Activated CD4-positive, CD25-positive, alpha-beta regulatory T cell treated with anti-CD3 and anti-CD28 coated beads, Interleukin-2, amount 50 U/mL, for 72 hours (primary cell): Measurements from ENCODE around the gene ZNF675.
"Not testable (repeated sequence)": the region's sequence is repeated elsewhere in the genome, so short reads cannot be mapped to it uniquely, and the experiment has no call there.

ENCODE experiments used
- DNase-seq: peaks from one replicate; pipeline ENCODE4 v3.0.0; 2021

Gene ZNF675

DNA sequence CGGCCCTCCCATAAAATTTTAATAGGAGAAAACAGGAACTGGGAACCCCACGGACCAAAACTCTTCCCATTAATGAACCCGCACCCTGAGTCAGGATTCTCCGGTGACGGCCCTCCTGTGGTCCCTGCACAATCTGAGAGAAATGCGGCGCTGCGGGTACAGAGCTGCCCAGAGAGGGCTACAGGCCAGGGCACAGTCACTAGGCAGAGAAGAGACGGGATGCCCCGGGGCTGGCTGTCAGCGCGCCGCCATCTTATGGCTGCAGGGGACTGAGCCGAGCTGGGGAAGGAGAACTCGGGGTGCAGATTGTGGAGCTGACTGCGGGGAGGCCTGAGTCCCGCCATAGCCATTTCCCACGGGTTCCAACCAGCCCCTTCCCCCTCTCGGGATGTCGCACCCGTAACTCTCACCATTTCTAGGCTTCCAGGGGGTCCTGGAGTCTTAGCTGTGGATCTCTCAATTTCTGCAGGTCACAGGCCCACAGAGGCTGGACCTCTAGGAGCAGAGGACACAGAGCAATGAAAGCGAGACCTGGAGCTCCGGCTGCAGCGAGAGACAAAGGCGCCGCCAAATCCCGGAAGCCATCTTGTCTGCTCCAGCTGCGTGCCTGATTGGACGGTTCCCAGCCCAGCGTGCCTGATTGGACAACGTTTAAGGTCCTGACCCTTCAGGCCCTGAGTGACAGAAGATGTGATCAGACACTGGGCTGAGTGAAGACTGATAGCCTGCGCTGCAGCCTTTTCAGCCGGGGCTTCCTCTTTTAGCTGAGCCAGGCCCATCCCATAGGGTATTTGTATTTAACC lies at the start of gene ZNF675:
TSS of gene ZNF675 (minus strand) at position 592 of the 803 bp plus-strand sequence. CDS start at position 413, 179 bp downstream.
- peak; percentile 81 for DNase-seq

DNA sequence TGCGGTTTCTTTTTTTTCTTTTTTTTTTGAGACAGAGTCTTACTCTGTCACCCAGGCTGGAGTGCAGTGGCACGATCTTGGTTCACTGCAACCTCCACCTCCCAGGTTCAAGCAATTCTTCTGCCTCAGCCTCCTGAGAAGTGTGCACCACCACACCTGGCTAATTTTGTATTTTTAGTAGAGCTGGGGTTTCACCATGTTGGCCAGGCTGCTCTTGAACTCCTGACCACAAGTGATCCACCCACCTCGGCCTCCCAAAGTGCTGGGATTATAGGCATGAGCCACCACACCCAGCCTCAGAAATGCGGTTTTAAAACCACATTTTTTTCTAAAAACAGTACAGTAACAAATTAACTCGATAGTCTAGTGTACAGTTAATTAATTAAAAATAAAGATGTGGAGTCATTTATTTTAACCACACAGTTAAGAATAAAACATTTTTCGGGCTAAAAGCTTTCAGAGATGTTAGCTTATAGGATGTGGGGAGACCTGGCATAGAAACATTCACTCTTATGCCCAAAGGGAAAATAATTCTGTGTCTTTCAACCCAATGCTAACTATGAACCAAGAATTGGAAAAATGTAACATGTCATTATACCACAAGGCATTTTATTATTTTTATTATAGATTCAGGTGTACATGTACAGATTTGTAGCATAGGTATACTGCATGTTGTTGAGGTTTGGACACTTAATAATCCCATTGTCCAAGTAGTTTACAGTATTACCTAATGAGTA lies 43.9 kb upstream of the ZNF675 start:
- DNase-seq, result not testable (repeated sequence)

DNA sequence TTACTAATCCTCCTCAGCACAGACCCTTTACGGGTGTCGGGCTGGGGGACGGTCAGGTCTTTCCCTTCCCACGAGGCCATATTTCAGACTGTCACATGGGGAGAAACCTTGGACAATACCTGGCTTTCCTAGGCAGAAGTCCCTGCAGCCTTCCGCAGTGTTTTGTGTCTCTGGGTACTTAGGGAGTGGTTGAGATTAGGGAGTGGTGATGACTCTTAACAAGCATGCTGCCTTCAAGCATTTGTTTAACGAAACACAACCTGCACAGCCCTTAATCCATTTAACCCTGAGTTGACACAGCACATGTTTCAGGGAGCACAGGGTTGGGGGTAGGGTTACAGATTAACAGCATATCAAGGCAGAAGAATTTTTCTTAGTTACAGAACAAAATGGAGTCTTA lies 37.1 kb upstream of the ZNF675 start:
- not testable (repeated sequence) for DNase-seq

DNA sequence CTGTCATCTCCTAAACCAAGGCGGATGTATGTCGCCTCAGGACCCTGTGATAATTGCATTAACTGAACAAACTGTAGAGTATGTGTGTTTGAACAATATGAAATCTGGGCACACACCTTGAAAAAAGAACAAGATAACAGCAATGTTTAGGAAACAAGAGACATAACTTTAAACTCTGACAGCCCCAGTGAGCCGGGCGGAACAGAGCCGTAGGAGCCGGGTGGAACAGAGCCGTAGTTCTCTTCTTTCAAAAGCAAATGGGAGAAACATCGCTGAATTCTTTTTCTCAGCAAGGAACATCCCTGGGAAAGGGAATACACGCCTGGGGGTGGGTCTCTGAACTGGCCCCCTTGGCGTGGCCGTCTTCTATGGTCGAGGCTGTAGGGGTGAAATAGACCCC lies 31.8 kb upstream of the ZNF675 start:
- no peak for DNase-seq

DNA sequence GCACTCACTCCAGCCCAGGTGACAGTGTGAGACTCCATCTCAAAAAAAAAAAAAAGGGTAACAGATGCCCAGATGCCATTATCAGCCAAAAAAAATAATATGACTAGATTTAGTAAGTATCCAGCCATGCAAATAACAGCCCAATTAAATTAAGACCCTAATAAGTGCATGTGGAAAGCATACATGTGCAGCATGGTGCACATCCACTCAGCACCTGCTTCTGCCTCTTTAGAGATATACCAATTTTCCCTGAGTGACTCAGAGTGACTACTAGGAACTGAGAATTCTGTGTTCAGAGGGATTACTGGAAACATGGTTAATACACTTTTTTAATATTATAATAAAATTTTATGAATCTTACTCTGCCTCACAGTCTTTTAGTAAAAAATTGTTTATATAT lies 29.8 kb upstream of the ZNF675 start:
- DNase-seq, result no peak

DNA sequence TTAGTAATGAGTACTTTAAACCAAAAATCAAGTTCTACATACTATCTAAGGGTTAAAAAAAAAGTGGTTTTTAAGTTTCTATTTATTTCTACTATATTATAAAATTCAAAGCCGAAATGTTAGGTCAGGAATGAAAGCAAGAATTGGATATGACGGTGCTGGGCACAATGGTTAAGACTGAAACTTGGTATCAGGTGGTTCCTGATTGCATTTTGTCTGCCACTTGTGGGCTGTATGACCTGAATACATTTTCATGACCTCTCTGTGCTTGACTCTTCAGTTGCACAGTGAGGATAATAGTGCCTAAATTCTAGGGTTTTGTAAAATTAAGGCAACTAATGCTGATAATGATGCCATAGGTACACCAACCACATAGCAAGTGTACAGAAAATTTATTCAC lies 22.3 kb upstream of the ZNF675 start:
- no peak for DNase-seq

DNA sequence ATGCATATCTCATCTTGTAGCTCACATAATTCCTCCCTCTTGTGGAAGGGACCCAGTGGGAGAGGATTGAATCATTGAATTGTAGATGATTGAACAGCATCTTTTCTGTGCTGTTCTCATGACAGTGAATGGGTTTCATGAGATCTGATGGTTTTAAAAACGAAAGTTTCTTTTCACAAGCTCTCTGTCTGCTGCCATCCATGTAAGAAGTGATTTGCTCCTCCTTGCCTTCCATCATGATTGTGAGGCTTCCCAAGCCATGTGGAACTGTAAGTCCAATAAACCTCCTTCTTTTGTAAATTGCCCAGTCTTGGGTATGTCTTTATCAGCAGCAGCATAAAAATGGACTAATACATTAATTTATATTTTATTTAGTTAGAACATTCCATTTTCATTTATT lies 19.6 kb upstream of the ZNF675 start:
- no peak for DNase-seq

DNA sequence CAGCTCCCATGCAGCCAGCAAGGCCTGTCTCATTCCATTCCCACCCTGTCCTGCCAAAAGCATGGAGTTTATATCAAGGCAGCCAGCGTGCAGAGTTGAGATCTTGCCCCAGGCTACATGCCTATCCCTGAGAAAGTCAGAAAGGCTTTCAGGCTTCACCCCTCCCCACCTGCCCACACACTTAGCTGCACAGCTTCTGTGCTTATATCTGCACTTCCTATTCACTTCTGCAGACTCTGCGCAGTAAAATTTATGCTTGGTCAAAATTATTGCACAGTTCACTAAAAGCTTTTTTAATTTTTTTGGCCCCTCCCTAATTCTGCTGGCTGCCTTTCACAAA lies 12.5 kb upstream of the ZNF675 start:
- no peak for DNase-seq

DNA sequence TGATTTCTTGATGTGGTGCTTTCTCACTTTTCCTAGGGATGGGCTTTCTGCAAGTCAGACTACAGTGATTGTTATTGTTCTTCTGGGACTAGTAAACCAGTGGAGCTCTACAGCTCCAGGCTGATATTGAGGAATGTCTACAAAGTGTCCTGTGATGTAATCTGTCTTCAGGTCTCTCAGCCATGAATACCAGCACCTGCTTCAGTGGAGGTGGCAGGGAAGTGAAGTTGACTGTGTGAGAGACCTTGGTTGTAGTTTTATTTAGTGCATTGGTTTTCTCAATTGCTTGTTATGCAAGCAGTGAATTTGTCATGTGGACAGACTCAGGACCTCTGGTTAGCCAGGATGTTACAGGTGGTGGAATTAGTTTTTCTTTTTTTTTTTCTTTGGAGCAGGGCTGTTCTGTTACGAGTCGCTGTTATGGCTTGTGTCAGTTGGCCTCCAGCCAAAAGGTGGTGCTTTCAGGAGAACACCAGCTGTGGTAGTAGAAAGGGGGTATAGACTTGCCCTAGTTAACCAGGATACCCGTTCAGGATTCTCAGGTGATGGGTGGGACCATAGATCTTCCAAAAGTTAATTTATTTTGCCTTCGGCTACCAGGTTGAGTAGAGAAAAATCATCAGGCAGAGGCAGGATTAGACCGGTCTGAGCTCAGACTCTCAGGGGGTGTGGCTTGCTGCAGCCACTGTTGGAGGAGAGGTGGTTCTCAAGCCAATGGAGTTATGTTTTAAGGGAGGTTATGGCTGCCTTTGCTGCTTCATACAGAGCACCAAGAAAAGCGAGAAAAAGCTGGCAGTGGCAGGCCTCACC lies 11.9 kb upstream of the ZNF675 start:
- DNase-seq, result no peak

DNA sequence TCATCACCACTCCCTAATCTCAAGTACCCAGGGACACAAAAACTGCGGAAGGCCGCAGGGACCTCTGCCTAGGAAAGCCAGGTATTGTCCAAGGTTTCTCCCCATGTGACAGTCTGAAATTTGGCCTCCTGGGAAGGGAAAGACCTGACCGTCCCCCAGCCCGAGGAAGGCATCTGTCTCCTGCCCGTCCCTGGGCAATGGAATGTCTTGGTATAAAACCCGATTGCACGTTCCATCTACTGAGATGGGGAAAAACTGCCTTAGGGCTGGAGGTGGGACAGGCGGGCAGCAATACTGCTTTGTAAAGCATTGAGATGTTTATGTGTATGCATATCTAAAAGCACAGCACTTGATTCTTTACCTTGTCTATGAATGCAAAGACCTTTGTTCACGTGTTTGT lies 5.9 kb upstream of the ZNF675 start:
- DNase-seq, result not testable (repeated sequence)

DNA sequence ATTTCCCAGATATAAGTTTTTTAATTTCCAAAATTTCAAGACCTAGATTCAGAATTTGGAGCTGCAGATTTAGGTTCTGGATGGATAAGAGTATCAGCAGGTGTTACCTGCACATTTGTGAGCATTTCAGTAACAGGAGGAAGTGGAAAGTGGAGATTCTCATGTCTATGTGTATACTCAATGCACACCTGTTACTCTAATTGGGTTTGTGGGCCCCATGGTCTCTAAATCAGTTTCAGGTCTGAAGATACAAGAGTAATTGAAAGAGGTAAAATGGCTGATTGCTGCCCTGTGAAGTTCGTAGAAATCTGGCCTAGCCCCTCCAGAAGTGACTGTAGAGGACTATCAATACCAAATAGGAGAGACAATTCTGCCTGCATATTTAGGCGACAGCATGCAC lies 13.9 kb downstream of the ZNF675 start:
- no peak for DNase-seq

DNA sequence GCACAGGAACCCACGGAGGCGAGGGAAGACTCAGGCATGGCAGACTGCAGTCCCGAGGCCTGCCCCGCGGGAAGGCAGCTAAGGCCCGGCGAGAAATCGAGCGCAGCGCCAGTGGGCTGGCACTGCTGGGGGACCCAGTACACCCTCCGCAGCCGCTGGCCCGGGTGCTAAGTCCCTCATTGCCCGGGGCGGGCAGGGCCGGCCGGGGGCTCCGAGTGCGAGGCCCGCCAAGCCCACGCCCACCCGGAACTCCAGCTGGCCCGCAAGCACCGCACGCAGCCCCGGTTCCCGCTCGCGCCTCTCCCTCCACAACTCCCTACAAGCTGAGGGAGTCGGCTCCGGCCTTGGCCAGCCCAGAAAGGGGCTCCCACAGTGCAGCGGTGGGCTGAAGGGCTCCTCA lies 18.4 kb downstream of the ZNF675 start:
- not testable (repeated sequence) for DNase-seq

DNA sequence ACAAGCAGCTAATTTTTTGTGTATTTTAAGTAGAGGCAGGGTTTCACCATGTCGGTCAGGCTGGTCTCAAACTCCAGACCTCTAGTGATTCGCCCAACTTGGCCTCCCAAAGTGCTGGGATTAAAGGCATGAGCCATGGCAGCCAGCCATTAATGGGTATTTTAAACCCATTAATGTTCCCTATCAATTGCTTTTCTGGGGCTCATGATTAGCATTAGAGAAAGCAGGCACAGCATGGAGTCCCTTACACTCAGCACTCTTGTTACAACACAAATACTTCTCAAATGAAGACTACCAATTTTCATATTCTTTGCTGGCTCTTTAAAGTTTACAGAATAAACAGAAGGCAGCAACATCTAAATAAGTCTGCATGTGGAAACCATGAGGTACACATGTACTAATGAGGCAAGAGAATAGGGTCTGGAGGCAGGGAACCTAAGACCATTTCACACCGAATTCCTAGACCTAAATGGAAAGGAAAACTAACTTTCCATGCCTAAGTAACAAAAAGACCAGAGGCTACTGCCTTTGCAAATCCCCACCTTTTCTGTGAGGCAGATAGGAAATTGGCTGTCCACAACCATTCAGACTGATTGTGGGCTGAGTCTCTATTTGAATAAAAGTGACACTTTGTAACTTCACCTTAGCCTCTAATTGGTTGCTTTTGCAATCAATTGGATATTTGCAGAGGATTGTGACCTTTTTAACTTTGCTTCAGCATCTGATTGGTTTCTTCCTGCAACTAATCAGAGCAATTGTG lies 21.2 kb downstream of the ZNF675 start:
- DNase-seq, result no peak

DNA sequence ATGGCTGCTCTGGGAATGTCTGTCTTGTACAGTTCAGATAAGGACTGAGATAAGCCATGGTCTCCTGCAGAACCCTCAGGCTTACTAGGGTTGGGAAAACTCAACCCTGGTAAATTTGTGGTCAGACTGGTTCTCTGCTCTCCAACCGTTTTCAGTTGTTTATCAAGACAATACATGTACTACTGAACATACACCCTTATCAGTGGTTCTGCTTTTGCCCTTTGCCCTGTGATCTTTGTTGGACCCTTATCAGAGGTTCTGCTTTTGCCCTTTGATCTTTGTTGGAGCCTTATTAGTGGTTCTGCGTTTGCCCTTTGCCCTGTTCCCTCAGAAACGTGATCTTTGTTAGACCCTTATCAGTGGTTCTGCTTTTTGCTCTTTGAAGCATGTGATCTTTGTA lies 37.2 kb downstream of the ZNF675 start:
- DNase-seq, result not testable (repeated sequence)
